Left lobe of liver (tissue), 2 donors: ENCODE results near the gene POLE. TPM values are rescaled to one million over a fixed set of nuclear protein-coding genes. Genes with fewer than 3 reads are reported as not detected.
A peak's percentile ranks its signal among the peaks of the same experiment; 100 is the strongest.

Experiments used
- ATAC-seq: fragments of 200-7000 bp; cut with Tn5 transposase; one replicate; pipeline ENCODE4 v1.9.1; 2020; ENCODE audit warnings: mild to moderate bottlenecking, moderate library complexity
- DNase-seq: peaks from one replicate; pipeline ENCODE4 v3.0.0-alpha.2; 2020; ENCODE audit warnings: low spot score
- total RNA-seq: library from RNA; stranded (reverse); gene quantifications from one replicate; pipeline ENCODE4 v1.2.1, GENCODE V29; 2021
- donor health status: DM: no; HTN: no; CAD: no; lungs with moderate emphysema.
- donor health status: DM: no; HTN: yes; CAD: no.

The POLE gene
- total RNA-seq, 1 donor from 2014 or later: 29.3 TPM

DNA sequence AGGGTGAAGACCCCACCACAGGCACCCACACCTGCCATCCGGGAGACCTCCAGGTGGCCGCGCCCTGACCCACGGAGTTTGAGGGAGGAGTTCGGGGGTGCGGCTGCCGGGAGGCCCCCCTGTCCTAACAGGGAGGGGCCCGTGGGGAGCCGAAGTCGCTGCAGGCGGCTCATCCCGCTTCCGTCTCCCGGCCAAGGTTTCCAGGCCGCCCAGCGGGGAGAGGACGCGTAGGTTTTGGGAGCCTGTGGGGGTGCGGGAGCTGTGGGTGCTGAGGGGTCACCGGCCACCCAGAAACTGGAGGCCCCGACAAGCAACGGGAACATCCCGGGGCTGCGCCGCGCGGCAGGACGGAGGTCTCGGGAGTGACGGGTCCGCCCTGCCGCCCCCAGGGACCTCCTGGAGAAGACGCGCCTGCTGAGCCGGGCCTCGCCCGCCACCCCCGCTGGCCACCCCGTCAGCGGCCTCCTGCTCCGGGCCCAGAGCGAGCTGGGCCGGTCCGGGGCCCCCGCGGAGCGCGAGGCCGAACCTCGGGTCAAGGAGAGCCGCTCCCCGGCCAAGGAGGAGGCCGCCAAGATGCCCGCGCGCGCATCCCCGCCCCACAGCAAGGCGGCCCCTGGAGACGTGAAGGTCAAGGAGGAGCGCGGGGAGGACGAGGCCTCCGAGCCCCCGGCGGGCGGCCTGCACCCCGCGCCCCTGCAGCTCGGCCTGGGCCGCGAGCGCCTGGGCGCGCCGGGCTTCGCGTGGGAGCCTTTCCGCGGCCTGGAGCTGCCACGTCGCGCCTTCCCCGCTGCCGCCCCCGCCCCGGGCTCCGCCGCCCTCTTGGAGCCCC, 104.3 kb downstream of the POLE start:
- ATAC-seq: no peak
- DNase-seq: no peak

DNA sequence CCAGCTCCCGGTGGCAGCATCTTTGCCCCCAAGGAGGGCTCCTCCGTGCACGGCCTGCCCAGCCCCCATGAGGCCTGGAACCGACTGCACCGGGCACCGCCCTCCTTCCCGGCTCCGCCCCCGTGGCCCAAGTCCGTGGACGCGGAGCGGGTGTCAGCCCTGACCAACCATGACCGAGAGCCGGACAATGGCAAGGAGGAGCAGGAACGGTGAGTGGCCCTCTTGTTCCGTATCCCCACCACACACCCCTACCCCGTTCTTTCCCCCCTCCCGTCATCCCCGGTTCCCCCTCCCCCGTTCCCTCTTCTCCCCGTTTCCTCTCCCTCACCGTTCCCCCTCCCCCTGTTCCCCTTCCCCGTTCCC, 105.1 kb downstream of the POLE start:
- DNase-seq: no peak

DNA sequence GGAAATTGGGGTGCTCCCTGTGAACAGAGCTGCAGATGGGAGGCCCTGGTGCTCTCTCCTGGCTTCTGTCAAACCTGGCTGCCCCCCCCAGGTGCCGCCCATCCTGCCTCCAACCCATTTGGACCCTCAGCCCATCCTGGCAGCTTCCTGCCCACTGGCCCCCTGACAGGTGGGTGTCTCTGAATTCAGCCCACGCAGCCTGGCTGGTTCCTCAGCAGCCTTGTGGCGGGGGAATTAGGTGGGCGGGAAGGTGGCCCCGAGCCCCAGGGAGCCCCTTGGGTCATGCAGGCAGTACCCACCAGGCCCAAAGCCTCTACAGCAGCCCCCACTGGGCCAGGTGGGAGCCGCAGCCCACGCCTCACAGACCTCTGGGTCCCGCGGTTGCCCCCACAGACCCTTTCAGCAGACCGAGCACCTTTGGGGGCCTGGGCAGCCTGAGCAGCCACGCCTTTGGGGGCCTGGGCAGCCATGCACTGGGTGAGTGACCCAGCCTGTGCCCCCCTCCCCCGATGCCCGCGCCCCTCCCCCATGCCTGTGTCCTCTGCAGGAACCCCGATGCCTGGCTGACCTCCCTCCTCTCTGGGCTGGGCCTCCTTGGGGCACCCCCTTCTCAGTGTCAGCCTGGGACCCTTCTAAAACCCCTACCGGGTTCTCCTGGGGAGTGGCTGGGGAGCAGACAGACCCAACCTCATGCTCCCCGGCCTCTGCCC, 105.6 kb downstream of the POLE start:
- no peak for DNase-seq
- ATAC-seq: no peak

More for the DNA sequence above, 105.1 kb downstream of the POLE start:
- ATAC-seq: peak; percentile 19

DNA sequence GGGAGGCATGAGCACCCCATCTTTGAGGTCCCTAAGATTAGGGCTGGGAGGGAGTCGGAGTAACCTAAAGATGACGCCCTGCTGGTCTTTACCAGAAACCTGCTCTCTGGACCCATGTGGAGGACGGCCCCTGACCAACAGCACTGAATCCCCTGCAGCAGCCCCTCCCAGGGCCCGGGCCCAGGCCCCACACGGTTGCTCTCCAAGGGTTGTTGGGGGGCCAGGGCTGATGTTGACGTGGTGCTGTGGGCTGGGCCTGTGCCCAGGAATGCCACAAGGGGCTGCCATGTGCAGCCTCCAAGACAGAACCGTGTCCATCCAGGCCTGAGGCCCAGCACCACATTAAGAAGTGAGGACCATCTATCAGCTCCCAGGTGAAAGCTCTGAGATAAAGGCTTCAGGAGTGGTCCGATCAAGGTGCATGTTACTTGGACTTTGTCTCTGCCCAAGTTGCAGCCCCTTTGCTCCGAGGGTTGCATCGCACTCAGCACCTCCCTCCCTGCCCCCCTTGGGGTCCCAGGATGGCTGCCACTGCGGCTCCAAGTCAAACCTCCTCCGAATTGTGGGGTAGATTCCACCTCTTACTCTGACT, 106.3 kb downstream of the POLE start:
- no peak for DNase-seq
- no peak for ATAC-seq

GRCh38 chr12:132579744-132580143, 107.4 kb downstream of the POLE start:
- DNase-seq: no peak
- no peak for ATAC-seq

DNA sequence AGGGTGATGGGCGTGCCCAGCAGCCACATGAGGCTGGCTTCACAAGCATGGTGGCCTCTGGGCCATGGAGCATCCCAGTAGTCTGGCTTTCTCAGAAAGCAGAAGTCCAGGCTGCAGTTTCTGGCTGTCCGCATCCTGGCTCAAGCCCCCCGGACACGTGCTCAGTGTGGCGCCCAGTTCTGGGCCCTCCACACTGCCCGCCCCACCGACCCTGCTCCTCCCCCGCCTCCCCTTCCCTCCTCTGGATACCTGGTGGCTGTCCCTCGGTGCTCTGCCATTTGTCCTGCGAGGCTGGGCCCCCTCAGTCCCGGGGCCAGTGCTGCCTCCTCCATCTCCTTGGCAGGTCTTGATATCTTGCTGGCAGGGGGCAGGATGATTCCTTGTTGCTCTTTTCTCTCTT, 108.3 kb downstream of the POLE start:
- no peak for ATAC-seq
- no peak for DNase-seq

- ATAC-seq: no peak
- no peak for DNase-seq
Measured at GRCh38 chr12:132578118-132578517, 109.0 kb downstream of the POLE start.

- ATAC-seq (no peak), DNase-seq (no peak)
Measured at GRCh38 chr12:132577191-132577920, 109.8 kb downstream of the POLE start.

DNA sequence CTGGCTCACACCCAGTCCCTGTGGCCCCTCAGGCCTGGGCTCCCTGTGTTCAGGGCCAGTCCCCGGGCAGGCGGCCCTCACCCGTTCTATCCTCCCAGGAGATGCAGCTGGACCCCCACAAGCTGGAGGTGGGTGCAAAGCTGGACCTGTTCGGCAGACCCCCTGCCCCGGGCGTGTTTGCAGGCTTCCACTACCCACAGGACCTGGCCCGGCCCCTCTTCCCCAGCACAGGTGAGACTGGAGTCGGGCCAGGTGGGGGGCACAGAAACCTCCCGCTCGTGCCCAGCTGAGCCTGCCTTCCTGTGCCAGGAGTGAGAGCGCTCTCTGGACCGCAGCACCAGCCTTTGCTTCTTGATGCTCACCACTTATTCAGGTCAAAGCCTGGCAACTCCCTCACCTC, 110.4 kb downstream of the POLE start:
- DNase-seq (no peak), ATAC-seq (no peak)

DNA sequence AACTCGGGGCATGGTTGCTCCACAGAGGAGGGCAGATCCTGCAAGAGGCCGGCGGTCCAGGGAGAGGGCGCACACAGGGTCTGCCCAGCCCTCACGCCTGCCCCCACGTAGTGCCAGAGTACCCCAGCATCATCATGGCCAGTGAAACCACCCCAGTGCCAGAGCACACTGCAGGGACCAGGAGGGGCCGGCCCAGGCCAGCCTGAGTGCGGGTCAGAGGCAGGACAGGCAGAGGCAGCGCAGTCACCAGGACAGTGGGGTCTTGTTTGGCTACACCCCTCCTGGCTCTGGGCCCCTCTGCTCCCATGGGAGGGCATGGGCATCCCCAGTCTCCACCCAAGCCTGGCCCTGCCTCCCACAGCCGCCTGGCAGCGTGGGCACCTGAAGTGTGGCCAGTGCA, 111.5 kb downstream of the POLE start:
- DNase-seq: no peak
- ATAC-seq: no peak

DNA sequence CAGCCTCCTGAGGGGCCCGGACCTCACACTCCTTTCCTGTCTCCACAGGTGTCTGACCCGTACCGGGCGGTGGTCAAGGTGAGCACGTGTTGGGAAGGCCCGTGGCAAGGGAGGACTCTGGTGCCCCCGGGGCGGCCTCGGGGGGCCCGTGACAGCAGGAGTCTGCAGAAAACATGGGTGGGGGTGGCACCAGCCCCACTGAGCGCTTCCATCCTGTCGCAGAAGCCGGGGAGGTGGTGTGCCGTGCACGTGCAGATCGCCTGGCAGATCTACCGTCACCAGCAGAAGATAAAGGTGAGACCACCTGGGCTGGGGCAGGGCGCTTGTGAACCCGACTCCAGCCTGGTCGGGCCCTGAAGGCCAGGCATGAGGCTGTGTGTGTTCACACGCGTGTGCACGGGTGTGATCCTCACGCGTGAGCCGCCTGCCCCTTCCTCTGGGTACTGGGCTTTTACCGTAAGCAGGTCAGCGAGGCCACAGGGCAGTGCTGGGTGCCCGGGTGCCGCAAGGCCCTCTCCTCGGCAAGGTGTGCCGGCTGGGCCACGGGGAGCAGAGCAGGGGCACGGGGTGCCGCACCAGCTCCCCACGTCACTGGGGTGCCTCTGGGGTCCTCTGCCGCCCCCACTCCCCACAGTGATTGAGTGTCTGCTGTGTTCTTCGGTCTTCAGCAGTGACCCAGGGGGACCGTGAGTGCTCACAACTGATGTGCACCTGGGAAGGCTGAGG, 112.7 kb downstream of the POLE start:
- no peak for DNase-seq
- no peak for ATAC-seq

Other genes starting within 250 kb of the POLE start
- 44.9 TPM for gene FBRSL1, start 197.2 kb downstream of the POLE start, total RNA-seq
- gene LRCOL1, start 76.8 kb downstream of the POLE start, total RNA-seq: 9.2 TPM
- not detected for gene P2RX2, start 68.6 kb downstream of the POLE start, total RNA-seq
- gene PXMP2, start 245 bp upstream of the POLE start, total RNA-seq: 225 TPM
- 25.2 TPM for gene PGAM5, start 23.5 kb upstream of the POLE start, total RNA-seq
- gene ANKLE2, start 74.5 kb upstream of the POLE start, total RNA-seq: 16.9 TPM
- gene GOLGA3, start 141.5 kb upstream of the POLE start, total RNA-seq: 22.9 TPM
- gene CHFR, start 200.3 kb upstream of the POLE start, total RNA-seq: 14.2 TPM